ENCODE results near the gene MVB12B. TPM values are rescaled to one million over a fixed set of nuclear protein-coding genes. Genes with fewer than 3 reads are reported as not detected.
A peak's percentile ranks its signal among the peaks of the same experiment; 100 is the strongest.

The MVB12B gene
- total and polyA plus RNA-seq, 2 donors (not counting 1 experiment from before 2014, with no cell fraction given) = 2.5 to 2.6 TPM

- Histone ChIP-seq H2AFZ (ENCODE audit: low read length) (no peak overlapping the region), H3K27ac (ENCODE audit: insufficient read depth, low read length) (no peak overlapping the region), H3K9ac (ENCODE audit: insufficient read depth, low read length) (no peak overlapping the region), H3K4me3 (replicated peaks in 1 of 4; ENCODE audit: control extremely low read depth in 1 of 4, insufficient read depth in 1 of 4, low read depth in 3 of 4, low read length in 4 of 4) (no peak overlapping the region), H3K27me3 (ENCODE audit: control insufficient read depth, insufficient read depth, low read length) (no peaks in the 10 kb centered on the region), H4K20me1 (ENCODE audit: control insufficient read depth, extremely low read depth, insufficient read depth, low read length) (no peaks in the 10 kb centered on the region), H3K4me2 (ENCODE audit: extremely low read depth, insufficient read depth, low read length) (no peak overlapping the region), H3K36me3 (ENCODE audit: control insufficient read depth, insufficient read depth, low read length) (no peaks in the 10 kb centered on the region), H3K79me2 (ENCODE audit: control insufficient read depth, insufficient read depth, low read length) (no peaks in the 10 kb centered on the region), H3K4me1 (ENCODE audit: control insufficient read depth, extremely low read depth, insufficient read depth, low read length) (no peaks in the 10 kb centered on the region), H3K9me3 (ENCODE audit: control insufficient read depth, insufficient read depth, low read depth, low read length) (no peaks in the 10 kb centered on the region)
- no peak for TF ChIP-seq EZH2 (IDR thresholded peaks at IDR 0.05; ENCODE audit: low read length, missing control alignments)
- TF ChIP-seq, protein P1, sequence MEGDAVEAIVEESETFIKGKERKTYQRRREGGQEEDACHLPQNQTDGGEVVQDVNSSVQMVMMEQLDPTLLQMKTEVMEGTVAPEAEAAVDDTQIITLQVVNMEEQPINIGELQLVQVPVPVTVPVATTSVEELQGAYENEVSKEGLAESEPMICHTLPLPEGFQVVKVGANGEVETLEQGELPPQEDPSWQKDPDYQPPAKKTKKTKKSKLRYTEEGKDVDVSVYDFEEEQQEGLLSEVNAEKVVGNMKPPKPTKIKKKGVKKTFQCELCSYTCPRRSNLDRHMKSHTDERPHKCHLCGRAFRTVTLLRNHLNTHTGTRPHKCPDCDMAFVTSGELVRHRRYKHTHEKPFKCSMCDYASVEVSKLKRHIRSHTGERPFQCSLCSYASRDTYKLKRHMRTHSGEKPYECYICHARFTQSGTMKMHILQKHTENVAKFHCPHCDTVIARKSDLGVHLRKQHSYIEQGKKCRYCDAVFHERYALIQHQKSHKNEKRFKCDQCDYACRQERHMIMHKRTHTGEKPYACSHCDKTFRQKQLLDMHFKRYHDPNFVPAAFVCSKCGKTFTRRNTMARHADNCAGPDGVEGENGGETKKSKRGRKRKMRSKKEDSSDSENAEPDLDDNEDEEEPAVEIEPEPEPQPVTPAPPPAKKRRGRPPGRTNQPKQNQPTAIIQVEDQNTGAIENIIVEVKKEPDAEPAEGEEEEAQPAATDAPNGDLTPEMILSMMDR (conservative IDR thresholded peaks at IDR 0.05 in 1 of 2, IDR thresholded peaks at IDR 0.05 in 1 of 2; ENCODE audit: low read depth in 1 of 2, low read length in 2 of 2) = no peak
- DNase-seq (ENCODE audit: low read depth in 2 of 2) = peak in 1 of 2 donors; percentile 64
These were observed 92.8 kb downstream of the MVB12B start for GRCh38 chr9:126419475-126419874.

DNA sequence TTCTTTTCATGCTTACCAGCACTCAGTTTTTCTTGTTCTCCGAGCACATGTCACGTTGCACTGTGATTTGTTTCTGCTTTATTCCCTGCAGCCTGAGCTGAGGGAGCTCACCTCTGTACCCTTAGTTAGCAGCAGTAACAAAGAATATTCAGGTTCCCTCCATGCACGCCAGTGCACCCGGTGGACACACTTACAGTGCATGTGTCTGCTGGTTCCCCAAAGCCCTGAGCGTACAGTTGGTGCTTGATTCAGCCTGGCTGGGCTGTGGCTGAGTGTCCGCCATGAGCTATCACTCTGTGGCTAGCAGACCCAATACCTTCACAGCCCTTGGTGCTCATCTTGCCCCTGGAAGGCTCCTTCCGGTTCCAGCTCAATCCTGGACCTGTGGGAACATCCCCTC lies 93.5 kb downstream of the MVB12B start:
- no peaks in the 10 kb centered on the region for H3K79me2 ChIP-seq (ENCODE audit: control insufficient read depth, insufficient read depth, low read length)
- no peak overlapping the region for H3K4me2 ChIP-seq (ENCODE audit: extremely low read depth, insufficient read depth, low read length)
- no peaks in the 10 kb centered on the region for H3K4me1 ChIP-seq (ENCODE audit: control insufficient read depth, extremely low read depth, insufficient read depth, low read length)
- H3K27ac ChIP-seq (ENCODE audit: insufficient read depth, low read length) = no peak overlapping the region
- H2AFZ ChIP-seq (ENCODE audit: low read length) = no peak overlapping the region
- H3K9ac ChIP-seq (ENCODE audit: insufficient read depth, low read length) = no peak overlapping the region
- no peak overlapping the region for H3K4me3 ChIP-seq (replicated peaks in 1 of 4; ENCODE audit: control extremely low read depth in 1 of 4, insufficient read depth in 1 of 4, low read depth in 3 of 4, low read length in 4 of 4)
- DNase-seq (ENCODE audit: low read depth in 2 of 2) = no peak
- no peaks in the 10 kb centered on the region for H3K36me3 ChIP-seq (ENCODE audit: control insufficient read depth, insufficient read depth, low read length)
- no peaks in the 10 kb centered on the region for H4K20me1 ChIP-seq (ENCODE audit: control insufficient read depth, extremely low read depth, insufficient read depth, low read length)
- no peaks in the 10 kb centered on the region for H3K27me3 ChIP-seq (ENCODE audit: control insufficient read depth, insufficient read depth, low read length)
- TF ChIP-seq EZH2 (IDR thresholded peaks at IDR 0.05; ENCODE audit: low read length, missing control alignments) = no peak
- TF ChIP-seq, protein P1 (conservative IDR thresholded peaks at IDR 0.05 in 1 of 2, IDR thresholded peaks at IDR 0.05 in 1 of 2; ENCODE audit: low read depth in 1 of 2, low read length in 2 of 2) = no peak
- H3K9me3 ChIP-seq (ENCODE audit: control insufficient read depth, insufficient read depth, low read depth, low read length) = no peaks in the 10 kb centered on the region

DNA sequence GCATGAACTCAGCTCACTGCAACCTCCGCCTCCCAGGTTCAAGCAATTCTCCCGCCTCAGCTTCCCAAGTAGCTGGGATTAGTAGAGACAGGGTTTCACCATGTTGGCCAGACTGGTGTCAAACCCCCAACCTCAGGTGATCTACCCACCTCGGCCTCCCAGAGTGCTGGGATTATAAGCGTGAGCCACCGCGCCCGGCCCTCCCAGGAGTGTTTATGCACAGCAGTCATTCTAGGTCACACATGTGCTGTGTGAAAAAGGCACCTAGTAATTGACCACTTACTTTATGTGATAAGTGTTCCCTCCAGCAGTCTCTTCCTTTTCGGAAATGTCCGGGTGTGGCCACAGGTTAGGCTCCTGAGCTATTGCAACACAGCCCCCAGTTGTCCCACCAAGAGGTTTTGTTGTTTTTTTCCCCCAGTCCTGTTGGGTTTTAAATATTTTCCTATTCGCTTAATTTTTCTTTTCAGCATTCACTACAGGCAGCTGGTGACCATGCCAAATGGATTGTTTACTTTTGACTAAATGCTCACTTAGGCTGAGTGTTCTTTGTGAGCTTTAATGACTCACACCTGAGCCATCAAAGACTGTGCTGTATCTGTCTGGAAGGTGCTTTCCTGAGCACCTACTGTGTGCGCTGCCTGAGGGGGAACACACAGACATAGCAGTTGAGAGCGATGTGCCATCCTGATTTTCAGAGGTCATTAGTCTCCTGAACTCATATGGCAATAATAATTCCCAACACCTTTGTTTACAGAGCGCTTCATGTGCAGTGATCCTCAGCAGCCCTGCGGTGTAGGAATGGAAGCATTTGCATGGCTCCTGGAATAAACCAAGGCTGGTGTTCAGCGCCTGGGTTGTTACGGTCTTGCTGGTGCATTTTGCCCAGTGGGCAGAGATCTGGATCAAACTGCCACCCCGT lies 94.3 kb downstream of the MVB12B start:
- no peak overlapping the region for H2AFZ ChIP-seq (ENCODE audit: low read length)
- H3K9me3 ChIP-seq (ENCODE audit: control insufficient read depth, insufficient read depth, low read depth, low read length) = no peaks in the 10 kb centered on the region
- no peaks in the 10 kb centered on the region for H3K36me3 ChIP-seq (ENCODE audit: control insufficient read depth, insufficient read depth, low read length)
- H3K4me1 ChIP-seq (ENCODE audit: control insufficient read depth, extremely low read depth, insufficient read depth, low read length) = no peaks in the 10 kb centered on the region
- no peaks in the 10 kb centered on the region for H3K79me2 ChIP-seq (ENCODE audit: control insufficient read depth, insufficient read depth, low read length)
- no peak overlapping the region for H3K4me2 ChIP-seq (ENCODE audit: extremely low read depth, insufficient read depth, low read length)
- no peaks in the 10 kb centered on the region for H4K20me1 ChIP-seq (ENCODE audit: control insufficient read depth, extremely low read depth, insufficient read depth, low read length)
- TF ChIP-seq EZH2 (IDR thresholded peaks at IDR 0.05; ENCODE audit: low read length, missing control alignments) = no peak
- TF ChIP-seq, protein P1 (conservative IDR thresholded peaks at IDR 0.05 in 1 of 2, IDR thresholded peaks at IDR 0.05 in 1 of 2; ENCODE audit: low read depth in 1 of 2, low read length in 2 of 2) = no peak
- H3K4me3 ChIP-seq (replicated peaks in 1 of 4; ENCODE audit: control extremely low read depth in 1 of 4, insufficient read depth in 1 of 4, low read depth in 3 of 4, low read length in 4 of 4) = no peak overlapping the region
- no peak overlapping the region for H3K9ac ChIP-seq (ENCODE audit: insufficient read depth, low read length)
- no peak overlapping the region for H3K27ac ChIP-seq (ENCODE audit: insufficient read depth, low read length)
- peak in 1 of 2 donors; percentile 84 for DNase-seq (ENCODE audit: low read depth in 2 of 2)
- H3K27me3 ChIP-seq (ENCODE audit: control insufficient read depth, insufficient read depth, low read length) = no peaks in the 10 kb centered on the region

Data from fibroblast of lung (primary cell).